Parathyroid adenoma (tissue), 2 donors: Measurements from ENCODE around the gene HIP1.
"Not testable (repeated sequence)": the region's sequence is repeated elsewhere in the genome, so short reads cannot be mapped to it uniquely, and the experiment has no call there.

Experiments
- H2AFZ ChIP-seq: fragments of 300-600 bp; sonication (generic); one replicate; pipeline ENCODE4 v1.7.0; 2017; ENCODE audit warnings: antibody characterized with exemption, mild to moderate bottlenecking
- H3K27ac ChIP-seq: fragments of 300-600 bp; sonication (generic); one replicate; pipeline ENCODE4 v1.7.0; 2017
- H3K27me3 ChIP-seq: fragments of 300-600 bp; sonication (generic); one replicate; pipeline ENCODE4 v1.7.0; 2017; ENCODE audit warnings: low read length; ENCODE audit not compliant: control insufficient read depth, insufficient read depth
- H3K36me3 ChIP-seq: fragments of 300-600 bp; sonication (generic); one replicate; pipeline ENCODE4 v1.7.0; 2017; ENCODE audit warnings: low read length; ENCODE audit not compliant: control insufficient read depth, insufficient read depth
- H3K4me1 ChIP-seq: fragments of 300-600 bp; sonication (generic); one replicate; pipeline ENCODE4 v1.7.0; 2017; ENCODE audit warnings: control low read depth
- H3K4me2 ChIP-seq: fragments of 300-600 bp; sonication (generic); one replicate; pipeline ENCODE4 v1.7.0; 2017; ENCODE audit warnings: low read length
- H3K4me3 ChIP-seq: fragments of 300-600 bp; sonication (generic); one replicate; pipeline ENCODE4 v1.7.0; 2017; ENCODE audit warnings: low read depth, low read length
- H3K79me2 ChIP-seq: fragments of 300-600 bp; sonication (generic); one replicate; pipeline ENCODE4 v1.7.0; 2017; ENCODE audit warnings: control low read depth
- H3K9ac ChIP-seq: fragments of 300-600 bp; sonication (generic); one replicate; pipeline ENCODE4 v1.7.0; 2017; ENCODE audit warnings: mild to moderate bottlenecking
- H3K9me3 ChIP-seq: fragments of 300-600 bp; sonication (generic); one replicate; pipeline ENCODE4 v1.7.0; 2017; ENCODE audit warnings: low read length; ENCODE audit not compliant: control insufficient read depth
- CTCF ChIP-seq: fragments of 300-600 bp; sonication (generic); IDR thresholded peaks from one replicate; pipeline ENCODE4 v1.7.0; 2017; ENCODE audit warnings: antibody characterized with exemption, mild to moderate bottlenecking
- donor health status: primary hyperparathyroidism.

HIP1 gene

GRCh38 chr7:75722373-75722772 is 16.4 kb downstream of the HIP1 start:
- Histone ChIP-seq H3K36me3 (no peaks in the 10 kb centered on the region), H3K9ac (no peak overlapping the region), H3K27ac (no peak overlapping the region), H3K9me3 (no peaks in the 10 kb centered on the region), H2AFZ (no peak overlapping the region), H3K4me2 (no peak overlapping the region), H3K79me2 (no peaks in the 10 kb centered on the region), H3K4me3 (no peak overlapping the region), H3K4me1 (no peaks in the 10 kb centered on the region), H3K27me3 (no peaks in the 10 kb centered on the region)
- no peak for TF ChIP-seq CTCF

DNA sequence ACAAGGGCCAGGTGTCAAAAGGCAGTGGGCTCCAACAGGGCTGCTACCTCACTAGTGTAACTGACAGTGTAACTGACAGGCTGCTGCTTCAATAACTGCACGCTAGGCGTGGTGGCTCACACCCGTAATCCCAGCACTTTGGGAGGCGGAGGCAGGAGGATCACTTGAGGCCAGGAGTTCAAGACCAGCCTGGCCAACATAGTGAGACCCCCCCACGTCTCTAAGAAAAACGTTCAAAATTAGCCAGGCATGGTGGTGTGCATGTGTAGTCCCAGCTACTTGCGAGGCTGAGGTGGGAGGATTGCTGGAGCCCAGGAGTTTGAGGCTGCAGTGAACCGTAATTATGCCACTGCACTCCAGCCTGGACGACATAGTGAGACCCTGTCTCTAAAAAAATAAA is 16.8 kb downstream of the HIP1 start:
- not testable (repeated sequence) for H3K4me1 ChIP-seq, H3K9me3 ChIP-seq, H3K4me3 ChIP-seq, H3K9ac ChIP-seq, H3K27ac ChIP-seq, H3K27me3 ChIP-seq, H3K36me3 ChIP-seq, H3K79me2 ChIP-seq, H2AFZ ChIP-seq, H3K4me2 ChIP-seq

DNA sequence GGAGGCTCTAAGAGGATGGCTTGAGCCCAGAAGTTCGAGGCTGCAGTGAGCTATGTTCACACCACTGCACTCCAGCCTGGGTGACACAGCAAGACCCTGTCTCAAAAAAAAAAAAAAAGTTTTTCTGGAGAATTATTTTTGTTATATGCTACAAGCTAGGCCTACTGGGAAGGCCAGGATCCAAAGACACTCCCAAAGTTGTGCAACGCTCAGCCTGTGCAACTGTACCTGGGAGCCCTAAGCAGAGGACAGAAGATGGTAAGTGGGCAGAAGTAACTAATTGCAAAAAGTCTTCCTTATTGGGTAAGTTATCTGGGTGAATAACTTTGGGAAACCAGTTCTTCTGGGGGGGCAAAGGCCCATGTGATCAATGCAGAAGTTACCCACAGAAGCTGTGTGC is 17.3 kb downstream of the HIP1 start:
- Histone ChIP-seq H2AFZ (no peak overlapping the region), H3K9ac (no peak overlapping the region), H3K4me2 (no peak overlapping the region), H3K36me3 (no peaks in the 10 kb centered on the region), H3K4me1 (no peaks in the 10 kb centered on the region), H3K79me2 (no peaks in the 10 kb centered on the region), H3K9me3 (no peaks in the 10 kb centered on the region), H3K27ac (no peak overlapping the region), H3K4me3 (no peak overlapping the region), H3K27me3 (no peaks in the 10 kb centered on the region)
- TF ChIP-seq CTCF, result no peak

DNA sequence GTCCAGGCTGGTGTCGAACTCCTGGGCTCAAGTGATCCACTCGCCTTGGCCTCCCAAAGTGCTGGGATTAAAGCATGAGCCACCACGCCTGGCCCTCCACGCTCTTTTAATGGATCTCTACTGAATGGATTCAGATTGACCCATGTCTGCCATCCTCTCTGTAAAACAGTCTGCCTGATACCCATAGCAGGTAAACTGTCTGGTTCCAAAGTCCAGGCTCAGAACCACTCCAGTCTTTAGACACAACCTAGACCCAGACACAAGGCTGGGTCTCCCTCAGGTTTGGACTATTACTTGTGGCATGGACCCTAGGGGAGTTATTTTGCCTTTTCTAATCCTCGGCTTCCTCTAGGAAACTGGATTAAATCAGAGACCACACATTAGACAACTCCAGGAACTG is 19.1 kb downstream of the HIP1 start:
- Histone ChIP-seq H3K4me1 (no peaks in the 10 kb centered on the region), H3K36me3 (no peaks in the 10 kb centered on the region), H3K27me3 (no peaks in the 10 kb centered on the region), H3K79me2 (no peaks in the 10 kb centered on the region), H2AFZ (no peak overlapping the region), H3K4me2 (no peak overlapping the region), H3K27ac (no peak overlapping the region), H3K9ac (no peak overlapping the region), H3K9me3 (no peaks in the 10 kb centered on the region), H3K4me3 (no peak overlapping the region)
- TF ChIP-seq CTCF, result no peak

GRCh38 chr7:75718390-75719031 is 20.2 kb downstream of the HIP1 start:
- Histone ChIP-seq H3K4me3 (no peak overlapping the region), H3K4me1 (no peaks in the 10 kb centered on the region)

DNA sequence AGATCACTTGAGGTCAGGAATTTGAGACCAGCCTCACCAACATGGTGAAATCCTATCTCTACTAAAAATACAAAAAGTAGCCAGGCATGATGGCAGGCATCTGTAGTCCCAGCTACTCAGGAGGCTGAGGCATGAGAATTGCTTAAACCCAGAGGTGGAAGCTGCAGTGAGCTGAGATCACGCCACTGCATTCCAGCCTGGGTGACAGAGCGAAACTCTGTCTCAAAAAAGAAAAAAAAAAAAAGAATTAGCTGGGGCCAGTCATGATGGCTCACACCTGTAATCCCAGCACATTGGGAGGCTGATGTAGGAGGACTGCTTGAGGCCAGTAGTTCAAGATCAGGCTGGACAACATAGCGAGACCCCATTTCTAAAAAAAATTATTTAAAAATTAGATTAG is 21.0 kb downstream of the HIP1 start:
- H3K9ac ChIP-seq, H3K36me3 ChIP-seq, H2AFZ ChIP-seq, H3K27me3 ChIP-seq, H3K79me2 ChIP-seq, H3K9me3 ChIP-seq, H3K4me1 ChIP-seq, H3K4me2 ChIP-seq, H3K4me3 ChIP-seq, H3K27ac ChIP-seq: not testable (repeated sequence)

More at GRCh38 chr7:75718390-75719031, 20.2 kb downstream of the HIP1 start:
- Histone ChIP-seq H3K9me3 (no peaks in the 10 kb centered on the region), H3K27me3 (no peaks in the 10 kb centered on the region), H3K27ac (no peak overlapping the region), H2AFZ (peak overlapping the region; percentile 27), H3K9ac (no peak overlapping the region), H3K36me3 (no peaks in the 10 kb centered on the region), H3K79me2 (no peaks in the 10 kb centered on the region), H3K4me2 (no peak overlapping the region)
- TF ChIP-seq CTCF, result no peak
